ENCODE results near the gene TTLL8. TPM values are rescaled to one million over a fixed set of nuclear protein-coding genes. Genes with fewer than 3 reads are reported as not detected.

Gene TTLL8
- total RNA-seq, 4 donors from 2014 or later = not detected

DNA sequence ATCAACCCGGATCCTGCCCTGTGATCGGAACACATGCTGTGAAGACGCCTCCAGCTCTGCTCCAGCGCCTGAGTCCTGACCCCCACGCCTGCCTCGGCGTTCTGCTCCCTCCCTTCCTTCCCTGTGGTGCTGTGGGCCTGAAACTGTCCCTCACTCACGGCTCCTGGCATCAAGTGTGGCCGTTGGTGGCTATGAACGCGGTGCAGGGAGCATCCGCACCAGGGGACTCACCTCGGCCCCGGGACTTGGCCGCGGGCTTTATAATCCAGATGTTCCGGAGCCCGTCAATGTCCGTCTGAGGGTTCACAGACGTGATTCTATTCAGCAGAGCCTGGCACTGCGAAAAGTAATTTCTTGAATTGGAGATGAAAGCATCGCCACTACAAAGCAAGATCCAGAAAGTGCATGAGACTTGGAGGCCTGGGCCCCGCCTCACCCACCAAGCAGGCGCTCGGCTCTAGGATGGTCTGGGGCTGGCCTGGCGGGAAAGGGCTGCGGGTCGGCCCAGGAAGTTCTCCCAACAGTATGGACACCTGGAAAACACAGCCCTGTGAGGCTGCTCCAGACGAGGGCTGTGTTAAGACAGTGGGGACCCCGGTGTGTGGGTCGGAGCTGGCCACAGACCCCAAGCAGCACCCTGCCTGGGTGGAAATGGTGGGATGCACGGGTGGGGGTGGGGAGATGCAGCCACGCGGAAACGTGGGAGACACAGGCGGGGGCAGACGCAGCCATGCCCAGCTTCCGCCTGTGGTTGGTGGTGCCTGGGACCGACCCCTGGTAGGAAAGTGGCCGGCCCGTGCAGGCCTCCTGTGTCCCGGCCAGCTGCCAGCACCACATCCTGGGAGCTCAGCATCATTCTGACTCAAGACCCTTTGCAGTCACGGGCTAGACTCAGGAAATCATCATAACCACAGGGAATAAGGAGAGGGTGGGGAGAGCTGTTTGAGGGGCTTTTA lies 23.7 kb downstream of the TTLL8 start:
- Histone ChIP-seq H3K4me3 (no peak overlapping the region), H3K4me1 (peaks cover 5 to 11% (median 5%) of the 10 kb centered on the region in 3 donors), H3K27ac (no peak overlapping the region), H3K36me3 (no peaks in the 10 kb centered on the region), H3K27me3 (peaks cover 0 to 67% (median 0%) of the 10 kb centered on the region in 4 donors), H3K9me3 (peaks cover 0 to 5% (median 0%) of the 10 kb centered on the region in 3 donors)
- WGBS, 2 donors = 69 to 74% methylated on average over 16 to 20 of the region's 43 CpGs
- intact Hi-C loops (cut with DNase I) = loop anchor here (10.0 kb wide), 1 partner anchor 260 kb away; no protein-coding TSS in a partner anchor
- TF ChIP-seq, protein P1, sequence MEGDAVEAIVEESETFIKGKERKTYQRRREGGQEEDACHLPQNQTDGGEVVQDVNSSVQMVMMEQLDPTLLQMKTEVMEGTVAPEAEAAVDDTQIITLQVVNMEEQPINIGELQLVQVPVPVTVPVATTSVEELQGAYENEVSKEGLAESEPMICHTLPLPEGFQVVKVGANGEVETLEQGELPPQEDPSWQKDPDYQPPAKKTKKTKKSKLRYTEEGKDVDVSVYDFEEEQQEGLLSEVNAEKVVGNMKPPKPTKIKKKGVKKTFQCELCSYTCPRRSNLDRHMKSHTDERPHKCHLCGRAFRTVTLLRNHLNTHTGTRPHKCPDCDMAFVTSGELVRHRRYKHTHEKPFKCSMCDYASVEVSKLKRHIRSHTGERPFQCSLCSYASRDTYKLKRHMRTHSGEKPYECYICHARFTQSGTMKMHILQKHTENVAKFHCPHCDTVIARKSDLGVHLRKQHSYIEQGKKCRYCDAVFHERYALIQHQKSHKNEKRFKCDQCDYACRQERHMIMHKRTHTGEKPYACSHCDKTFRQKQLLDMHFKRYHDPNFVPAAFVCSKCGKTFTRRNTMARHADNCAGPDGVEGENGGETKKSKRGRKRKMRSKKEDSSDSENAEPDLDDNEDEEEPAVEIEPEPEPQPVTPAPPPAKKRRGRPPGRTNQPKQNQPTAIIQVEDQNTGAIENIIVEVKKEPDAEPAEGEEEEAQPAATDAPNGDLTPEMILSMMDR (IDR thresholded peaks at IDR 0.05) = no peak
- no peak for TF ChIP-seq POLR2A (IDR thresholded peaks at IDR 0.05)
- DNase-seq = no peak

DNA sequence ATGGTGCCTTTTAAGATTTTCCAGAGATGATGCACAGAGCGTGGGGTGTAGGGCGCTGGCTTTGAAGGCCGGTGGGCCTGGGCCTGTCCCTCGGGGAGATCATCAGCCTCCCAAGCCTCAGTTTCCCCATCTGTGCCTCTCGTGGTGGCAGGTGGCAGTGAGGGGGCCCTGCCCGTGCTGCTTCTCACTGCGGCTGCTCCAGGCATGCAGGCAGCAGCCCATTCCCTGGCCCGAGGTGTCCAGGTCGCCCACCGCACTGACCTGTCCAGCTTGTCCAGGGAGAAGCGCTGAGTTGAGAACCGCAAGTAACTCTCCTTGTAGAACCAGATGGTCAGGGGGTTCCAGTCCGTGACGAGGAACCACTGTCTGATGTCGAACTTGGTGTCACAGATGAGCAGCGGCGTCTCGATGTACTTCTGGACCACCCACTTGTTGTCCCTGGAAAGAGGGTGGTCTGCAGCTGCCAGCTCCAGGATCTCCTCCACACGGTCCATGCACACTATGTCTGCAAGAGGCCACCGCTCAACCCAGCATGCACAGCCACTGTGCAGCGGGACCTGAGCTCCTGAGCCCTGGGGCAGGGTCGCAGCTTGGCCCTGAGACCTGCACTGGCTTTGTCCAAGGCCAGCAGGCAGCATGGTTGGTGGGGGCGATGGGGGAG lies 25.0 kb downstream of the TTLL8 start:
- H3K36me3 ChIP-seq = no peaks in the 10 kb centered on the region
- 60 to 74% methylated on average over 1 to 13 of the region's 23 CpGs for WGBS, 2 donors
- TF ChIP-seq, protein P1 (IDR thresholded peaks at IDR 0.05) = no peak
- no peak for TF ChIP-seq POLR2A (IDR thresholded peaks at IDR 0.05)
- H3K4me1 ChIP-seq = peaks cover 5 to 14% (median 7%) of the 10 kb centered on the region in 3 donors
- peaks cover 0 to 72% (median 0%) of the 10 kb centered on the region in 4 donors for H3K27me3 ChIP-seq
- intact Hi-C loops (cut with DNase I) = loop anchor here (10.0 kb wide), 1 partner anchor 258 kb away; no protein-coding TSS in a partner anchor
- no peak overlapping the region for H3K27ac ChIP-seq
- H3K9me3 ChIP-seq = no peaks in the 10 kb centered on the region
- no peak for DNase-seq
- H3K4me3 ChIP-seq = no peak overlapping the region

DNA sequence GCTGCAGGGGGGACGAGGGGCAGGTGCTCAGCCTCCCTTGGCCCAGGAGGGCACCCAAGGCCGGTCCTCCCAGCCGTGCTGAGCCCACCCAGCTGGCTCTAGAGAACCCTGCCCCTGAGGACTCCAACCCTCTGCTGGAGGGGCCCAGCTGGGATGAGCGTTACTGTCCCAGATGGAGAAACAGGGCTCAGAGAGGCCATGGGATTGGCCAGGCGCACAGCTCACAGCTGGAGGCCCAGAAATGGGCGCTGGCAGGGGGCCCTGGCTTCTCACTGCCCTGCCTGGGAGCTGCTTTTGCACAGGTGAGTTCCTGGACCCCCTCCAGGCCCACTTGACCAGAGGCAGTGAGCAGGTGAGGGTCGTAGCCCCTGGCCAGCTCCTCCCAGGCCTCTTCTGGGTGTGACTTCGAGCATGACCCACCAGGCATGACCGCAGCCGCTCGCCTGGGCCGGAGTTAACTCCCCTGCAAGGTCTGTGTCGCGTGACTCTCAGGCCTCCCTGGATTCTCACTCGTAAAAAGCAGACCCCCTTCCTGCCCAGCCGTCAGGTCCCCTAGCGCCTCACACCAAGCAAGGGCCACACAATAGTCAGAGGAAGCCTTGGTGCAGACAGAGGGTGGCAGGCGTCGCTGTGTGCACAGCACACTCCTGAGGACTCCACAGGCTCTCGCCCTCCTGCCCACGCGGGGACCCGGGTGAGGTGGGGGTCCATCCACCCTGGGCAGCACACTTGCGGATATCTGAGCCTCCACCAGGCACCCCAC lies 25.8 kb downstream of the TTLL8 start:
- 78 to 81% methylated on average over 3 to 11 of the region's 24 CpGs for WGBS, 2 donors
- Histone ChIP-seq H3K36me3 (no peaks in the 10 kb centered on the region), H3K4me1 (peaks cover 5 to 22% (median 14%) of the 10 kb centered on the region in 3 donors), H3K9me3 (no peaks in the 10 kb centered on the region), H3K4me3 (no peak overlapping the region), H3K27ac (no peak overlapping the region), H3K27me3 (peaks cover 0 to 78% (median 0%) of the 10 kb centered on the region in 4 donors)
- TF ChIP-seq, protein P1 (IDR thresholded peaks at IDR 0.05) = no peak
- no peak for TF ChIP-seq POLR2A (IDR thresholded peaks at IDR 0.05)
- intact Hi-C loops (cut with DNase I) = loop anchor here (10.0 kb wide), 1 partner anchor 257 kb away; no protein-coding TSS in a partner anchor
- DNase-seq = no peak

DNA sequence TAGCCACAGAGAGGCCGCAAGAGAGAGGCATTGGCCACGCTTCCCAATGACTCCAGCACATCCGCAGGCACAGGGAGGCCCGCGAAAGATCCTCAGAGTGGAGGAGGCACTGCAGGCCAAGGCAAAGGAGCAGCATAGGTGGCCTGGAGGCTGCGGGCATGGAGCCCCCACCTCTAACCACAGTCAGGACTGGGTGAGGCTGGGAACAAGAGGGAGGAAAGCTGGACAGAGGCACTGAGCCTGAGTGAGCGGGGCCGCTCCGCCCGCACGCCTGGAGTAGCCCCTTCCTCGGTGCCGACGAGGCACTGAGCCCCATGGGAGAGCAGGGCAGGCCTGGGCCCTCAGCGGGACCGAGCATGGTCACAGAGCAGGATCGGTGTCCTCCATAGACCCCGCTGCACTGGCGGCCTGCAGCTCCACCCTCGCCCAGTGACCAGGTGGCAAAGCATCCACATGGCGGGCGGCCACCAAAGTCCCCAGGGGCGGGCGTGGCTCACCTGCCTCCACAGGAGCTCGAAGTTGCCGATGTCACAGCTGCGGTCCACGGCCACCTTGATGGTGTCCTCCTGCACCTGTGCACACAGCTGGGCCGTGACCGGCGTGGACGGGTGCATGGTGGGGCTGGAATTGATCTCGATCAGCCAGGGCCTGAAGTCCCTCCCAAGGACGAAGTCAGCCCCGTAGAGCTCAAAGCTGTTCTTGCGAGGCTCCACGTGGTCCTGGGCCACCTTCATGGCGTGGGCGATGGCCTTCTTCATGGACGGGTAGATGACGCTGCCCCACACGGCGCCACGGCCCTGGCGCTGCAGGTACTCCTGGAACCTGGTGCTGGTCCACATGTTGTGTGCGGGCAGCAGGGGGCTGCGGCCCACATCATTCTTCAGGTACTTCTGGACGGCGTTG lies 26.7 kb downstream of the TTLL8 start:
- Histone ChIP-seq H3K4me3 (no peak overlapping the region), H3K4me1 (peaks cover 5 to 24% (median 14%) of the 10 kb centered on the region in 3 donors), H3K27ac (no peak overlapping the region), H3K27me3 (peaks cover 0 to 86% (median 0%) of the 10 kb centered on the region in 4 donors), H3K9me3 (no peaks in the 10 kb centered on the region), H3K36me3 (no peaks in the 10 kb centered on the region)
- DNase-seq = no peak
- TF ChIP-seq, protein P1 (IDR thresholded peaks at IDR 0.05) = no peak
- no peak for TF ChIP-seq POLR2A (IDR thresholded peaks at IDR 0.05)
- intact Hi-C loops (cut with DNase I) = loop anchor here (10.0 kb wide), 1 partner anchor 257 kb away; no protein-coding TSS in a partner anchor
- 90 to 91% methylated on average over 9 to 10 of the region's 49 CpGs for WGBS, 2 donors
